Endothelial cell of umbilical vein (primary cell): ENCODE measurements around the gene TRERF1. TPM values are rescaled to one million over a fixed set of nuclear protein-coding genes. Genes with fewer than 3 reads are reported as not detected.

Experiments used
- BruUV-seq: library from RNA; stranded (reverse); fragments of 400-500 nt; replicated peaks from 2 replicates; lab custom pipeline; 2021; lab: Mats Ljungman, UMichigan
- CTCF ChIA-PET: fragments of 300-600, 350-600 bp; sonication (Branson Sonifier 250); formaldehyde crosslinking; loops from one replicate; lab custom pipeline; 2021; ENCODE audit warnings: antibody characterized with exemption, inconsistent platforms; lab: Charles Lee
- POLR2A ChIA-PET: fragments of 300-600, 350-600 bp; sonication (Branson Sonifier 250); formaldehyde crosslinking; loops from one replicate; lab custom pipeline; 2021; ENCODE audit warnings: antibody characterized with exemption, inconsistent platforms; lab: Charles Lee
- DNase-seq: peaks from one replicate; pipeline ENCODE4 v3.0.0-alpha.2; 2011; ENCODE audit warnings: low read depth, low spot score
- FAIRE-seq: peaks from 2 replicates; lab custom pipeline; 2011; peaks lifted over from hg19 to GRCh38; lab: Jason Lieb, UNC
- H2AFZ ChIP-seq: 2 replicates; pipeline ENCODE4 v1.6.0; 2012; ENCODE audit warnings: low read depth, low read length, control low read depth, inconsistent platforms
- H3K27ac ChIP-seq: 2 replicates; pipeline ENCODE4 v1.5.1; 2011; ENCODE audit warnings: low read depth, mild to moderate bottlenecking, control low read depth, low read length, moderate library complexity; ENCODE audit not compliant: insufficient read depth
- H3K27me3 ChIP-seq, 2 experiments: 2 replicates each; pipeline versions ENCODE4 v1.6.0 to v1.6.1; 2011; ENCODE audit warnings: low read length in 2 of 2, mixed read lengths in 1 of 2; ENCODE audit not compliant: control insufficient read depth in 2 of 2, insufficient read depth in 2 of 2
- H3K36me3 ChIP-seq, 2 experiments: 2 replicates in 1 of 2; 3 replicates in 1 of 2; pipeline ENCODE4 v1.5.1; 2011; ENCODE audit warnings: low read length in 2 of 2, mild to moderate bottlenecking in 1 of 2, moderate library complexity in 1 of 2; ENCODE audit not compliant: control insufficient read depth in 2 of 2, insufficient read depth in 2 of 2; ENCODE audit errors: extremely low read depth in 1 of 2
- H3K4me1 ChIP-seq: 3 replicates; pipeline ENCODE4 v1.5.1; 2011; ENCODE audit warnings: mild to moderate bottlenecking, low read length; ENCODE audit not compliant: control insufficient read depth, insufficient read depth; ENCODE audit errors: extremely low read depth
- H3K4me2 ChIP-seq: 2 replicates; pipeline ENCODE4 v1.6.1; 2011; ENCODE audit warnings: low read length, control low read depth, mixed read lengths; ENCODE audit not compliant: insufficient read depth
- H3K4me3 ChIP-seq, 3 experiments: fragments of 200-600 bp in 1 of 3; sonication (generic), shearing (Covaris generic) in 1 of 3; replicated peaks in 1 of 3; 2 replicates each; pipeline ENCODE4 v1.5.1; 2011 to 2016; ENCODE audit warnings: control low read depth in 3 of 3, low read length in 3 of 3, mild to moderate bottlenecking in 2 of 3, inconsistent platforms in 1 of 3, low read depth in 1 of 3, moderate library complexity in 1 of 3; ENCODE audit not compliant: insufficient read depth in 1 of 3
- H3K79me2 ChIP-seq: 2 replicates; pipeline ENCODE4 v1.6.0; 2012; ENCODE audit warnings: low read length, inconsistent platforms; ENCODE audit not compliant: control insufficient read depth, insufficient read depth
- H3K9ac ChIP-seq: replicated peaks from 2 replicates; pipeline ENCODE3; 2011; ENCODE audit warnings: low read length, control low read depth; ENCODE audit not compliant: insufficient read depth; ENCODE audit errors: extremely low read depth
- H3K9me1 ChIP-seq: replicated peaks from 3 replicates; pipeline ENCODE4 v1.6.0; 2011; ENCODE audit warnings: mild to moderate bottlenecking, low read length; ENCODE audit not compliant: control insufficient read depth, insufficient read depth; ENCODE audit errors: extremely low read depth
- H3K9me3 ChIP-seq: replicated peaks from 2 replicates; pipeline ENCODE4 v1.5.1; 2012; ENCODE audit warnings: low read length, inconsistent platforms; ENCODE audit not compliant: control insufficient read depth, insufficient read depth
- H4K20me1 ChIP-seq: replicated peaks from 2 replicates; pipeline ENCODE3; 2011; ENCODE audit warnings: mild to moderate bottlenecking, low read length; ENCODE audit not compliant: control insufficient read depth, insufficient read depth; ENCODE audit errors: extremely low read depth
- EZH2 ChIP-seq: IDR thresholded peaks from 2 replicates; pipeline ENCODE4 v1.6.1; 2012; ENCODE audit warnings: borderline replicate concordance, low read depth, mild to moderate bottlenecking, moderate library complexity, low read length, inconsistent platforms; ENCODE audit not compliant: severe bottlenecking
- GATA2 ChIP-seq: IDR thresholded peaks from 2 replicates; pipeline ENCODE4 v1.7.0; 2011; ENCODE audit warnings: low read depth, mild to moderate bottlenecking, moderate library complexity, mixed read lengths, low read length; ENCODE audit not compliant: insufficient read length, insufficient read depth
- JUN ChIP-seq: IDR thresholded peaks from 2 replicates; pipeline ENCODE4 v1.6.1; 2011; ENCODE audit warnings: borderline replicate concordance, low read depth; ENCODE audit not compliant: insufficient read length, insufficient read depth
- MYC ChIP-seq: IDR thresholded peaks from one replicate; pipeline ENCODE4 v1.6.1; 2011; ENCODE audit warnings: mild to moderate bottlenecking, low read depth, low read length
- POLR2AphosphoS5 ChIP-seq: IDR thresholded peaks from 2 replicates; pipeline ENCODE4 v1.6.1; 2012; ENCODE audit warnings: low read depth, mild to moderate bottlenecking, control low read depth, low read length, moderate library complexity; ENCODE audit not compliant: insufficient read depth
- dilution Hi-C: fragments of 300-500 bp; cut with MboI; formaldehyde crosslinking; loops from one replicate; pipeline ENCODE4 v1.15.0; 2019; ENCODE audit warnings: low sequenced_read_pairs; ENCODE audit not compliant: extremely low pct_ligation_motif_present
- intact Hi-C: fragments of 100-400 bp; cut with micrococcal nuclease; formaldehyde crosslinking; loops from one replicate; pipeline ENCODE4 v1.10.0; 2022
- polyA plus RNA-seq, 4 experiments: library from polyadenylated mRNA; depleted of rRNA in 3 of 4; stranded (reverse) in 3 of 4; unstranded in 1 of 4; fragments of >200 nt; gene quantifications; 2 replicates each; pipeline versions ENCODE4 v1.2.1 to v1.2.3, GENCODE V29; 2011 to 2012; ENCODE audit warnings: missing spikeins in 1 of 4
- total RNA-seq: library from RNA; stranded (reverse); gene quantifications from 2 replicates; pipeline ENCODE4 v1.2.3, GENCODE V29; 2021
- TF ChIP-seq, protein P1 (sequence below), 2 donors: IDR thresholded peaks; 1 replicate in 1 of 2; 2 replicates in 1 of 2; pipeline ENCODE4 v1.5.1; 2011; ENCODE audit warnings: low read length in 2 of 2, mild to moderate bottlenecking in 2 of 2, moderate library complexity in 2 of 2, control low read depth in 1 of 2, inconsistent platforms in 1 of 2, low read depth in 1 of 2; ENCODE audit not compliant: insufficient read depth in 1 of 2; ENCODE audit errors: extremely low read depth in 1 of 2
- TF ChIP-seq, protein P2 (sequence below): IDR thresholded peaks from 2 replicates; pipeline ENCODE4 v1.6.1; 2011; ENCODE audit not compliant: insufficient read depth, insufficient read length

The TRERF1 gene
- total and polyA plus RNA-seq, 2 donors (not counting 3 experiments of a cell fraction or from before 2014, with no cell fraction given) = 0.73 to 5.5 TPM

DNA sequence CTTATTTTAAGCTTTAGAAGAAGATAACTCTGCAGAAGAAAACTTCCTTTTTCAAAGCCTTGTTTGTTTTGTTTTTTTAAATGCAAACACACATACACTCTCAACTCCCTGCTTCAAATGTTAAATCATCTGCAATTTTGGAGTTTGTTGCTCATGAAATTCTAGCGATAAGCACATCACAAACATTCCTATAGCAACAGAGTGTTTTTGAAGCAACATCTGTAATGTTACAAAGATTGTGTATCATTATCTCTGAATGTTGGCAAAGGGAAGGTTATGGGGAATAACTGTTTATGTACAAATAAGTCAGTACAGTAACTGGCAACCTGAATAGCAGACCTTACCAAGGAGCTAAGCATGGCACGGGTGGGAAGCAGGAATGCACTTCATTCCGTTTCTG lies 149.3 kb downstream of the TRERF1 start:
- dilution Hi-C loops (no loop called here), intact Hi-C loops (no loop called here)
- no peaks in the 10 kb centered on the region for H3K9me1 ChIP-seq
- H2AFZ ChIP-seq = no peak overlapping the region
- BruUV-seq = no TSS peak
- H3K4me3 ChIP-seq = no peak overlapping the region
- no peaks in the 10 kb centered on the region for H3K36me3 ChIP-seq
- H3K9me3 ChIP-seq = no peaks in the 10 kb centered on the region
- CTCF ChIA-PET = no interaction called here
- POLR2A ChIA-PET = no interaction called here
- no peaks in the 10 kb centered on the region for H3K79me2 ChIP-seq
- no peak for FAIRE-seq
- peaks cover 0 to 9% of the 10 kb centered on the region in 2 experiments for H3K27me3 ChIP-seq
- no peaks in the 10 kb centered on the region for H3K4me1 ChIP-seq
- H3K4me2 ChIP-seq = no peak overlapping the region
- TF ChIP-seq GATA2 (no peak), JUN (no peak), POLR2AphosphoS5 (no peak), EZH2 (no peak), MYC (no peak)
- TF ChIP-seq, protein P1, sequence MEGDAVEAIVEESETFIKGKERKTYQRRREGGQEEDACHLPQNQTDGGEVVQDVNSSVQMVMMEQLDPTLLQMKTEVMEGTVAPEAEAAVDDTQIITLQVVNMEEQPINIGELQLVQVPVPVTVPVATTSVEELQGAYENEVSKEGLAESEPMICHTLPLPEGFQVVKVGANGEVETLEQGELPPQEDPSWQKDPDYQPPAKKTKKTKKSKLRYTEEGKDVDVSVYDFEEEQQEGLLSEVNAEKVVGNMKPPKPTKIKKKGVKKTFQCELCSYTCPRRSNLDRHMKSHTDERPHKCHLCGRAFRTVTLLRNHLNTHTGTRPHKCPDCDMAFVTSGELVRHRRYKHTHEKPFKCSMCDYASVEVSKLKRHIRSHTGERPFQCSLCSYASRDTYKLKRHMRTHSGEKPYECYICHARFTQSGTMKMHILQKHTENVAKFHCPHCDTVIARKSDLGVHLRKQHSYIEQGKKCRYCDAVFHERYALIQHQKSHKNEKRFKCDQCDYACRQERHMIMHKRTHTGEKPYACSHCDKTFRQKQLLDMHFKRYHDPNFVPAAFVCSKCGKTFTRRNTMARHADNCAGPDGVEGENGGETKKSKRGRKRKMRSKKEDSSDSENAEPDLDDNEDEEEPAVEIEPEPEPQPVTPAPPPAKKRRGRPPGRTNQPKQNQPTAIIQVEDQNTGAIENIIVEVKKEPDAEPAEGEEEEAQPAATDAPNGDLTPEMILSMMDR (IDR thresholded peaks at IDR 0.05; ENCODE audit: extremely low read depth in 1 of 2, insufficient read depth in 1 of 2, low read depth in 1 of 2, low read length in 2 of 2) = no peak
- TF ChIP-seq, protein P2, sequence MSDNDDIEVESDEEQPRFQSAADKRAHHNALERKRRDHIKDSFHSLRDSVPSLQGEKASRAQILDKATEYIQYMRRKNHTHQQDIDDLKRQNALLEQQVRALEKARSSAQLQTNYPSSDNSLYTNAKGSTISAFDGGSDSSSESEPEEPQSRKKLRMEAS = no peak
- H3K9ac ChIP-seq = no peak overlapping the region
- no peaks in the 10 kb centered on the region for H4K20me1 ChIP-seq
- no peak overlapping the region for H3K27ac ChIP-seq
- DNase-seq = no peak
